Loucy (cell line): ENCODE measurements around the gene OTOP1.

ENCODE experiments used
- EZH2phosphoT487 ChIP-seq: fragments of 200-600 bp; IDR thresholded peaks from 2 replicates; pipeline ENCODE4 v1.6.1; 2018; ENCODE audit warnings: antibody characterized with exemption, mild to moderate bottlenecking, moderate library complexity, borderline replicate concordance
- TF ChIP-seq, protein P1 (sequence below): fragments of 200-600 bp; sonication (generic); conservative IDR thresholded peaks from 2 replicates; pipeline ENCODE4 v1.5.1; 2014; ENCODE audit warnings: mild to moderate bottlenecking, antibody characterized with exemption, low read length

- no peak for TF ChIP-seq EZH2phosphoT487
- TF ChIP-seq, protein P1, sequence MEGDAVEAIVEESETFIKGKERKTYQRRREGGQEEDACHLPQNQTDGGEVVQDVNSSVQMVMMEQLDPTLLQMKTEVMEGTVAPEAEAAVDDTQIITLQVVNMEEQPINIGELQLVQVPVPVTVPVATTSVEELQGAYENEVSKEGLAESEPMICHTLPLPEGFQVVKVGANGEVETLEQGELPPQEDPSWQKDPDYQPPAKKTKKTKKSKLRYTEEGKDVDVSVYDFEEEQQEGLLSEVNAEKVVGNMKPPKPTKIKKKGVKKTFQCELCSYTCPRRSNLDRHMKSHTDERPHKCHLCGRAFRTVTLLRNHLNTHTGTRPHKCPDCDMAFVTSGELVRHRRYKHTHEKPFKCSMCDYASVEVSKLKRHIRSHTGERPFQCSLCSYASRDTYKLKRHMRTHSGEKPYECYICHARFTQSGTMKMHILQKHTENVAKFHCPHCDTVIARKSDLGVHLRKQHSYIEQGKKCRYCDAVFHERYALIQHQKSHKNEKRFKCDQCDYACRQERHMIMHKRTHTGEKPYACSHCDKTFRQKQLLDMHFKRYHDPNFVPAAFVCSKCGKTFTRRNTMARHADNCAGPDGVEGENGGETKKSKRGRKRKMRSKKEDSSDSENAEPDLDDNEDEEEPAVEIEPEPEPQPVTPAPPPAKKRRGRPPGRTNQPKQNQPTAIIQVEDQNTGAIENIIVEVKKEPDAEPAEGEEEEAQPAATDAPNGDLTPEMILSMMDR = peak; percentile 26; the same call in 1 of the 2 replicates
Observed at GRCh38 chr4:4248029-4248884, 21.5 kb upstream of the OTOP1 start, which contains the start of gene TMEM128.
